ENCODE measurements around the gene MAPKAP1.

Gene MAPKAP1

GRCh38 chr9:125493384-125493783 is 213.6 kb downstream of the MAPKAP1 start:
- no peak overlapping the region for H3K27ac ChIP-seq (ENCODE audit: low read depth, low read length)
- no peak overlapping the region for H3K4me3 ChIP-seq (ENCODE audit: low read length)
- H3K36me3 ChIP-seq (ENCODE audit: control insufficient read depth, low read length): no peaks in the 10 kb centered on the region
- no peaks in the 10 kb centered on the region for H3K9me2 ChIP-seq (replicated peaks; ENCODE audit: control insufficient read depth, low read length)
- no peaks in the 10 kb centered on the region for H3K27me3 ChIP-seq (ENCODE audit: control insufficient read depth, low read length)
- no peak overlapping the region for H3K4me2 ChIP-seq (ENCODE audit: low read length)
- TF ChIP-seq EZH2phosphoT487 (IDR thresholded peaks at IDR 0.05; ENCODE audit: borderline replicate concordance, low read length): no peak
- TF ChIP-seq, protein P1, sequence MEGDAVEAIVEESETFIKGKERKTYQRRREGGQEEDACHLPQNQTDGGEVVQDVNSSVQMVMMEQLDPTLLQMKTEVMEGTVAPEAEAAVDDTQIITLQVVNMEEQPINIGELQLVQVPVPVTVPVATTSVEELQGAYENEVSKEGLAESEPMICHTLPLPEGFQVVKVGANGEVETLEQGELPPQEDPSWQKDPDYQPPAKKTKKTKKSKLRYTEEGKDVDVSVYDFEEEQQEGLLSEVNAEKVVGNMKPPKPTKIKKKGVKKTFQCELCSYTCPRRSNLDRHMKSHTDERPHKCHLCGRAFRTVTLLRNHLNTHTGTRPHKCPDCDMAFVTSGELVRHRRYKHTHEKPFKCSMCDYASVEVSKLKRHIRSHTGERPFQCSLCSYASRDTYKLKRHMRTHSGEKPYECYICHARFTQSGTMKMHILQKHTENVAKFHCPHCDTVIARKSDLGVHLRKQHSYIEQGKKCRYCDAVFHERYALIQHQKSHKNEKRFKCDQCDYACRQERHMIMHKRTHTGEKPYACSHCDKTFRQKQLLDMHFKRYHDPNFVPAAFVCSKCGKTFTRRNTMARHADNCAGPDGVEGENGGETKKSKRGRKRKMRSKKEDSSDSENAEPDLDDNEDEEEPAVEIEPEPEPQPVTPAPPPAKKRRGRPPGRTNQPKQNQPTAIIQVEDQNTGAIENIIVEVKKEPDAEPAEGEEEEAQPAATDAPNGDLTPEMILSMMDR (IDR thresholded peaks at IDR 0.05; ENCODE audit: low read depth, low read length, poor library complexity, severe bottlenecking): no peak
- H3K4me1 ChIP-seq (ENCODE audit: control insufficient read depth, low read length): peaks cover 18% of the 10 kb centered on the region
- H3K79me2 ChIP-seq (ENCODE audit: control insufficient read depth, low read length): no peaks in the 10 kb centered on the region
- H4K20me1 ChIP-seq (ENCODE audit: control insufficient read depth, insufficient read depth, low read depth, low read length): no peaks in the 10 kb centered on the region
- no peaks in the 10 kb centered on the region for H3K9me3 ChIP-seq (ENCODE audit: control insufficient read depth, insufficient read depth, low read length)
- no peaks in the 10 kb centered on the region for H3F3A ChIP-seq (ENCODE audit: control insufficient read depth, insufficient read depth)

DNA sequence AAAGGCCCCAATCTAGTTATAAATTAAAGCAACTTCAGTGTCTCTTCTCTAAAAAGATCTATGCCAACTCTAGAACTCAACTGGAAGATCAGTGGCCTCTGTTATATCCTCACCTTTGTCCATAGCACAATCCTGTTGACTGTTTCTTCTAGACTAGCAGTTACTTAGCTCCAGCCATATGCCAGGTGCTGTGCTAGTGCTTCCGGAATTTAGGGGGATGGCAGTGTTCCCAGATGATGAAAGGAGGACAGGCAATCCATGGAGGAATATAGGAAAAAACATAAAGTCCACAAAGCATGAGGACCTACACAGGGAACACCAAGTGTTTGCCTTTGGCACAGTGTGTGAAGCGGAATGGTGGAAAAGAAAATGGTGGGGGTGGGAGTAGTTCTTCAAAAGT is 214.3 kb downstream of the MAPKAP1 start:
- Histone ChIP-seq H3K4me3 (ENCODE audit: low read length) (no peak overlapping the region), H4K20me1 (ENCODE audit: control insufficient read depth, insufficient read depth, low read depth, low read length) (no peaks in the 10 kb centered on the region), H3K27me3 (ENCODE audit: control insufficient read depth, low read length) (no peaks in the 10 kb centered on the region), H3K4me1 (ENCODE audit: control insufficient read depth, low read length) (peaks cover 18% of the 10 kb centered on the region), H3K9me3 (ENCODE audit: control insufficient read depth, insufficient read depth, low read length) (no peaks in the 10 kb centered on the region), H3K79me2 (ENCODE audit: control insufficient read depth, low read length) (no peaks in the 10 kb centered on the region), H3F3A (ENCODE audit: control insufficient read depth, insufficient read depth) (no peaks in the 10 kb centered on the region), H3K4me2 (ENCODE audit: low read length) (no peak overlapping the region), H3K9me2 (replicated peaks; ENCODE audit: control insufficient read depth, low read length) (no peaks in the 10 kb centered on the region), H3K36me3 (ENCODE audit: control insufficient read depth, low read length) (no peaks in the 10 kb centered on the region), H3K27ac (ENCODE audit: low read depth, low read length) (no peak overlapping the region)
- TF ChIP-seq EZH2phosphoT487 (IDR thresholded peaks at IDR 0.05; ENCODE audit: borderline replicate concordance, low read length): no peak
- TF ChIP-seq, protein P1 (IDR thresholded peaks at IDR 0.05; ENCODE audit: low read depth, low read length, poor library complexity, severe bottlenecking): no peak

DNA sequence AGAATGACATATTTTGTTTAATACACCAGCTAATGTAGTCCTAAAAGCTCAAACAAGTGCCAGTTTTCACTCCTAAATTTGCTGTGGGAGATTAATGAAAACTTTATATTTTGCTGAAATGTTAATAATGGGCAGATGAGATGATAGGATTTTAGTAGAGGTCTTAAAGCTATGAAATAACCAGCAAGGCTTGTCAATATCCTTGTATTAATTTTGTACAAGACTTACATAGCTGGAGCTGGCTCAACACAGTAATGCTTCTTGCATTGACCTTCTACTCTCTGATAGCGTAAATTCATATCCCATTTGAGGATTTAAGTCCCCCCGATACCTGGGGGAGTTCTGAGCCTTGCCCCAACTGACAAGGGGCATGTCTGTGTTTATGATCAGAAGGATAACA is 219.2 kb downstream of the MAPKAP1 start:
- no peak overlapping the region for H3K4me2 ChIP-seq (ENCODE audit: low read length)

More for the DNA sequence above, 219.2 kb downstream of the MAPKAP1 start:
- no peaks in the 10 kb centered on the region for H3K36me3 ChIP-seq (ENCODE audit: control insufficient read depth, low read length)
- TF ChIP-seq EZH2phosphoT487 (IDR thresholded peaks at IDR 0.05; ENCODE audit: borderline replicate concordance, low read length): no peak
- TF ChIP-seq, protein P1 (IDR thresholded peaks at IDR 0.05; ENCODE audit: low read depth, low read length, poor library complexity, severe bottlenecking): no peak
- no peaks in the 10 kb centered on the region for H3K9me3 ChIP-seq (ENCODE audit: control insufficient read depth, insufficient read depth, low read length)
- H3K27ac ChIP-seq (ENCODE audit: low read depth, low read length): no peak overlapping the region
- no peaks in the 10 kb centered on the region for H3K79me2 ChIP-seq (ENCODE audit: control insufficient read depth, low read length)
- H3K4me3 ChIP-seq (ENCODE audit: low read length): no peak overlapping the region
- H3K27me3 ChIP-seq (ENCODE audit: control insufficient read depth, low read length): no peaks in the 10 kb centered on the region
- no peaks in the 10 kb centered on the region for H4K20me1 ChIP-seq (ENCODE audit: control insufficient read depth, insufficient read depth, low read depth, low read length)
- H3F3A ChIP-seq (ENCODE audit: control insufficient read depth, insufficient read depth): no peaks in the 10 kb centered on the region
- H3K9me2 ChIP-seq (replicated peaks; ENCODE audit: control insufficient read depth, low read length): no peaks in the 10 kb centered on the region
- no peaks in the 10 kb centered on the region for H3K4me1 ChIP-seq (ENCODE audit: control insufficient read depth, low read length)
